HL-60 (cell line): ENCODE results near the gene NR1H4.
"Not testable (repeated sequence)": the region's sequence is repeated elsewhere in the genome, so short reads cannot be mapped to it uniquely, and the experiment has no call there.

ENCODE experiments used
- DNase-seq, 2 experiments: peaks; one replicate each; pipeline ENCODE4 v3.0.0-alpha.2; 2010 to 2020; ENCODE audit warnings: low read depth in 1 of 2, low spot score in 1 of 2
- H3K27ac ChIP-seq: fragments of 250-450 bp; sonication (Bioruptor Pico); replicated peaks from 2 replicates; pipeline ENCODE4 v1.5.1; 2020; ENCODE audit warnings: mild to moderate bottlenecking, moderate library complexity
- H3K27me3 ChIP-seq: fragments of 250-450 bp; sonication (Bioruptor Pico); 2 replicates; pipeline ENCODE4 v1.5.1; 2021; ENCODE audit warnings: mild to moderate bottlenecking, moderate library complexity; ENCODE audit not compliant: insufficient read depth, poor library complexity, severe bottlenecking
- H3K4me3 ChIP-seq: replicated peaks from 2 replicates; pipeline ENCODE4 v1.5.1; 2011; ENCODE audit warnings: mild to moderate bottlenecking, control low read depth, low read length; ENCODE audit not compliant: insufficient read depth
- GABPA ChIP-seq: IDR thresholded peaks from 2 replicates; pipeline ENCODE4 v1.6.1; 2012; ENCODE audit warnings: low read depth
- POLR2AphosphoS5 ChIP-seq: IDR thresholded peaks from 2 replicates; pipeline ENCODE4 v1.6.1; 2012; ENCODE audit warnings: low read depth
- SPI1 ChIP-seq: IDR thresholded peaks from 2 replicates; pipeline ENCODE4 v1.6.1; 2012; ENCODE audit warnings: low read depth, mild to moderate bottlenecking, borderline replicate concordance
- TF ChIP-seq, protein P1 (sequence below): IDR thresholded peaks from 2 replicates; pipeline ENCODE4 v1.6.1; 2012; ENCODE audit warnings: low read depth; ENCODE audit not compliant: insufficient replicate concordance
- TF ChIP-seq, protein P2 (sequence below): IDR thresholded peaks from one replicate; pipeline ENCODE4 v1.5.1; 2011; ENCODE audit warnings: low read length, control low read depth, inconsistent platforms; ENCODE audit not compliant: insufficient read depth

NR1H4 gene

DNA sequence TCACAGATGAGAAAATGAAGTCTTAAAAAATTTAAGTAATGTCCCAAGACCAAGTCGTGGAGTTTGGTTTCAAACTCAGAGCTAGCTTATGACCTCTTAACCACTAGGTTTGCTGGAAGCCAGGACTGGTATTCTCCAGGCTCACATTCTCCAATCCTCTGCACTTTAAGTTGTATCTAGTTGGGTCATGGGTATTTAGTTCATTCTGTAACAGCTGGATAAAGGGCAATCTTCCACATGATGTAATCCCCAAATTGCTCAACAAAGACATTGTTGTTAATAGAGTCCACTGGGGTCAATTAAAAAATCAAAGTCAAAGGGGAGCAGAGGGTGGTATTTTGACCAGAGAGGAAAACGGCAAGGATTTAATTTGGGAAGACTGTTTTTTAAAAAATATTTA lies 82.1 kb downstream of the NR1H4 start:
- TF ChIP-seq POLR2AphosphoS5 = no peak
- TF ChIP-seq, protein P1, sequence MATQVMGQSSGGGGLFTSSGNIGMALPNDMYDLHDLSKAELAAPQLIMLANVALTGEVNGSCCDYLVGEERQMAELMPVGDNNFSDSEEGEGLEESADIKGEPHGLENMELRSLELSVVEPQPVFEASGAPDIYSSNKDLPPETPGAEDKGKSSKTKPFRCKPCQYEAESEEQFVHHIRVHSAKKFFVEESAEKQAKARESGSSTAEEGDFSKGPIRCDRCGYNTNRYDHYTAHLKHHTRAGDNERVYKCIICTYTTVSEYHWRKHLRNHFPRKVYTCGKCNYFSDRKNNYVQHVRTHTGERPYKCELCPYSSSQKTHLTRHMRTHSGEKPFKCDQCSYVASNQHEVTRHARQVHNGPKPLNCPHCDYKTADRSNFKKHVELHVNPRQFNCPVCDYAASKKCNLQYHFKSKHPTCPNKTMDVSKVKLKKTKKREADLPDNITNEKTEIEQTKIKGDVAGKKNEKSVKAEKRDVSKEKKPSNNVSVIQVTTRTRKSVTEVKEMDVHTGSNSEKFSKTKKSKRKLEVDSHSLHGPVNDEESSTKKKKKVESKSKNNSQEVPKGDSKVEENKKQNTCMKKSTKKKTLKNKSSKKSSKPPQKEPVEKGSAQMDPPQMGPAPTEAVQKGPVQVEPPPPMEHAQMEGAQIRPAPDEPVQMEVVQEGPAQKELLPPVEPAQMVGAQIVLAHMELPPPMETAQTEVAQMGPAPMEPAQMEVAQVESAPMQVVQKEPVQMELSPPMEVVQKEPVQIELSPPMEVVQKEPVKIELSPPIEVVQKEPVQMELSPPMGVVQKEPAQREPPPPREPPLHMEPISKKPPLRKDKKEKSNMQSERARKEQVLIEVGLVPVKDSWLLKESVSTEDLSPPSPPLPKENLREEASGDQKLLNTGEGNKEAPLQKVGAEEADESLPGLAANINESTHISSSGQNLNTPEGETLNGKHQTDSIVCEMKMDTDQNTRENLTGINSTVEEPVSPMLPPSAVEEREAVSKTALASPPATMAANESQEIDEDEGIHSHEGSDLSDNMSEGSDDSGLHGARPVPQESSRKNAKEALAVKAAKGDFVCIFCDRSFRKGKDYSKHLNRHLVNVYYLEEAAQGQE = no peak
- no peak for TF ChIP-seq GABPA
- TF ChIP-seq, protein P2, sequence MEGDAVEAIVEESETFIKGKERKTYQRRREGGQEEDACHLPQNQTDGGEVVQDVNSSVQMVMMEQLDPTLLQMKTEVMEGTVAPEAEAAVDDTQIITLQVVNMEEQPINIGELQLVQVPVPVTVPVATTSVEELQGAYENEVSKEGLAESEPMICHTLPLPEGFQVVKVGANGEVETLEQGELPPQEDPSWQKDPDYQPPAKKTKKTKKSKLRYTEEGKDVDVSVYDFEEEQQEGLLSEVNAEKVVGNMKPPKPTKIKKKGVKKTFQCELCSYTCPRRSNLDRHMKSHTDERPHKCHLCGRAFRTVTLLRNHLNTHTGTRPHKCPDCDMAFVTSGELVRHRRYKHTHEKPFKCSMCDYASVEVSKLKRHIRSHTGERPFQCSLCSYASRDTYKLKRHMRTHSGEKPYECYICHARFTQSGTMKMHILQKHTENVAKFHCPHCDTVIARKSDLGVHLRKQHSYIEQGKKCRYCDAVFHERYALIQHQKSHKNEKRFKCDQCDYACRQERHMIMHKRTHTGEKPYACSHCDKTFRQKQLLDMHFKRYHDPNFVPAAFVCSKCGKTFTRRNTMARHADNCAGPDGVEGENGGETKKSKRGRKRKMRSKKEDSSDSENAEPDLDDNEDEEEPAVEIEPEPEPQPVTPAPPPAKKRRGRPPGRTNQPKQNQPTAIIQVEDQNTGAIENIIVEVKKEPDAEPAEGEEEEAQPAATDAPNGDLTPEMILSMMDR = no peak
- no peak for TF ChIP-seq SPI1
- Histone ChIP-seq H3K27me3 (no peaks in the 10 kb centered on the region), H3K27ac (no peak overlapping the region), H3K4me3 (no peak overlapping the region)
- no peak for DNase-seq

DNA sequence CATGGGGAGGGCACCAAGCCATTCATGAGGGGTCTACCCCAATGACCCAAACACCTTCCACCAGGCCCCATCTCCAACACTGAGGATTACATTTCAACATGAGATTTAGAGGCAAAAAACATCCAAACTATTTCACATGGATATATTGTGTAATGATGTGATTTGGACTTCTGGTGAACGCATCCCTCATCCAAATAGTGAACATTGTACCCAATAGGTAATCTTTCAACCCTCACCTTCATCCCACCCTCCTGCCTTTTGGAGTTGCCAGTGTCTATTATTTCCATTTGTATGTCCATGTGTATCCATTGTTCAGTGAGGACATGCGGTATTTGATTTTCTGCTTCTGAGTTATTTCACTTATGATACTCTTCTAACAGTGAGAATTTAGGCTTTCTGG lies 83.7 kb downstream of the NR1H4 start:
- TF ChIP-seq POLR2AphosphoS5 (no peak), GABPA (no peak), SPI1 (no peak)
- TF ChIP-seq, protein P1 = no peak
- TF ChIP-seq, protein P2 = no peak
- Histone ChIP-seq H3K4me3 (no peak overlapping the region), H3K27ac (no peak overlapping the region), H3K27me3 (no peaks in the 10 kb centered on the region)
- DNase-seq = no peak

DNA sequence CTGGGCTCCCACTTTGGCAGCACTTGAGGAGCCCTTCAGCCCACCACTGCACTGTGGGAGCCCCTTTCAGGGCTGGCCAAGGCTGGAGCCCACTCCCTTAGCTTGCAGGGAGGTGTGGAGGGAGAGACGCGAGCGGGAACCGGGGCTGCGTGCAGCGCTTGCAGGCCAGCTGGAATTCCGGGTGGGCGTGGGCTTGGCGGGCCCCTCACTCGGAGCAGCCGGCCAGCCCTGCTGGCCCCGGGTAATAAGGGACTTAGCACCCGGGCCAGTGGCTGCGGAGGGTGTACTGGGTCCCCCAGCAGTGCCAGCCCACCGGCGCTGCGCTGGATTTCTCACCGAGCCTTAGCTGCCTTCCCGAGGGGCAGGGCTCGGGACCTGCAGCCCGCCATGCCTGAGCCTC lies 85.6 kb downstream of the NR1H4 start:
- H3K27me3 ChIP-seq, H3K27ac ChIP-seq, DNase-seq, H3K4me3 ChIP-seq: not testable (repeated sequence)

DNA sequence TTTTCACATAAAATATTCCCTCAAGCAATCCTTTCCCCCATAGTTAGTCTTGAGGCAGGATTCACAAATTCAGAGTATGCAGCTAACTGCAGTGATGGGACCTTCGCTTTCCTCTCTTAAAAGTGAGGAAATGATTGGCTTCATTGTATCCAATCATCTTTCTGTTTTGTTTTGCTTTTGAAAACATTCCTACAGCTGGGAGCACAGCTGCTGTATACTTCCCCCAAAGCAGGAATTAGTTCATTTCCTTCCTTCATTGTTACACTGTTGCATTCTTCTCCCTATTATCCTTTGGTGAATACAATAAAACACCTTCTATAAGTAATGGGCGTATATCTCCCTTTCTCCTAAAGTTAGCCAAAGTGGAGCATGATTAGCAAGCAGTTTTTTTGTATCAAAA lies 90.4 kb downstream of the NR1H4 start:
- H3K27ac ChIP-seq = no peak overlapping the region
- H3K4me3 ChIP-seq = no peak overlapping the region
- H3K27me3 ChIP-seq = no peaks in the 10 kb centered on the region
- no peak for DNase-seq
- no peak for TF ChIP-seq POLR2AphosphoS5
- no peak for TF ChIP-seq GABPA
- TF ChIP-seq SPI1 = no peak
- TF ChIP-seq, protein P2 = no peak
- TF ChIP-seq, protein P1 = no peak
